ENCODE measurements around the gene GPR55. TPM values are rescaled to one million over a fixed set of nuclear protein-coding genes. Genes with fewer than 3 reads are reported as not detected.

GPR55 gene
- total and polyA plus RNA-seq, 10 donors, result 0.86 to 6.8 (median 3.1) TPM

DNA sequence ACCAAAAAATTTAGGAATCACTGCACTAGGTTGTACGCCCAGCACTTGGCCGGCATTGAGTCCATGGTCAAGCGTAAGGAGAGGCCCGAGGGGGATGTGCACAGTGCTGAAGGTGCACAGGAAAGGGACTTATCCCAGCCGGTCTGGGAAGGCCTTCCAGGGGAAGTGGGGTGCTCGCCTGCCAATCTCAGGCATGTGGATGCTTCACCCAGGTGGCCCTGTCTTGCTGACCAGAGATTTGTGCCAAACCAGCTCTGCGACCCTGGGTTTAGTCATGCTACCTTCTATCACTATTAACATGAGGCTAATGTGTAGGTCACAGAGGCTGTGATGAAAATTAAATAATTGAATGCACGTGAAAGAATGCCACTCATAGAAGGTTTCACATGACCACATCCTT is 62.0 kb downstream of the GPR55 start:
- Histone ChIP-seq H3K4me3 (no peak overlapping the region), H3K27ac (no peak overlapping the region), H3K27me3 (replicated peaks in 1 of 7) (peaks cover 0 to 81% (median 13%) of the 10 kb centered on the region in 7 donors), H3K36me3 (no peaks in the 10 kb centered on the region), H3K9me3 (no peaks in the 10 kb centered on the region), H3K4me1 (peaks cover 24 to 57% (median 41%) of the 10 kb centered on the region in 6 donors)
- TF ChIP-seq, protein P1, sequence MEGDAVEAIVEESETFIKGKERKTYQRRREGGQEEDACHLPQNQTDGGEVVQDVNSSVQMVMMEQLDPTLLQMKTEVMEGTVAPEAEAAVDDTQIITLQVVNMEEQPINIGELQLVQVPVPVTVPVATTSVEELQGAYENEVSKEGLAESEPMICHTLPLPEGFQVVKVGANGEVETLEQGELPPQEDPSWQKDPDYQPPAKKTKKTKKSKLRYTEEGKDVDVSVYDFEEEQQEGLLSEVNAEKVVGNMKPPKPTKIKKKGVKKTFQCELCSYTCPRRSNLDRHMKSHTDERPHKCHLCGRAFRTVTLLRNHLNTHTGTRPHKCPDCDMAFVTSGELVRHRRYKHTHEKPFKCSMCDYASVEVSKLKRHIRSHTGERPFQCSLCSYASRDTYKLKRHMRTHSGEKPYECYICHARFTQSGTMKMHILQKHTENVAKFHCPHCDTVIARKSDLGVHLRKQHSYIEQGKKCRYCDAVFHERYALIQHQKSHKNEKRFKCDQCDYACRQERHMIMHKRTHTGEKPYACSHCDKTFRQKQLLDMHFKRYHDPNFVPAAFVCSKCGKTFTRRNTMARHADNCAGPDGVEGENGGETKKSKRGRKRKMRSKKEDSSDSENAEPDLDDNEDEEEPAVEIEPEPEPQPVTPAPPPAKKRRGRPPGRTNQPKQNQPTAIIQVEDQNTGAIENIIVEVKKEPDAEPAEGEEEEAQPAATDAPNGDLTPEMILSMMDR (IDR thresholded peaks at IDR 0.05 in 8 of 11, conservative IDR thresholded peaks at IDR 0.05 in 3 of 11), result no peak
- no peak for DNase-seq
- intact Hi-C loops (cut with DNase I; ENCODE audit: low total_unique reads), result no loop called here
- WGBS, 5 donors, result 66 to 83% (median 74%) methylated on average over 7 to 8 of the region's 8 CpGs

DNA sequence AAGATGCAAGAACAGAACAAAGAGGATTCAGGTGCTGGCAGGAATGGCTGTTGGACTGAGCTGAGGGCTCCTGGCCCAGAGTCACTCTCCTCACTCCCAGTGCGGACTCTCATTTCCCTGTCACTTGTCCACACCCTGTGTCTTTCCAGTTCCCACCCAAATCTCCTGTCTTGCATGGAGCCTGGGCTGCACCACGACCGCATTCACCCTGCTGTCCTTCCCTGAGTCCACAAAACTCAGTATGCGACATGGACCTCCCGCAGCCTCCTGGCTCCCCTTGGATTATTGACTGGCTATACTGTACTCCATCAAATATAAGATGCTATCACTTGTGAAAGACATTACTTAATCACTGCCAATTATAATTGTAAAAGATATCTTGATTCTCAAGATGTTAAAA is 62.8 kb downstream of the GPR55 start:
- Histone ChIP-seq H3K36me3 (no peaks in the 10 kb centered on the region), H3K27me3 (replicated peaks in 1 of 7) (peaks cover 0 to 88% (median 13%) of the 10 kb centered on the region in 7 donors), H3K9me3 (no peaks in the 10 kb centered on the region), H3K4me1 (peaks cover 20 to 49% (median 33%) of the 10 kb centered on the region in 6 donors), H3K27ac (no peak overlapping the region), H3K4me3 (no peak overlapping the region)
- 86 to 97% (median 94%) methylated on average over 5 of the region's 5 CpGs for WGBS, 5 donors
- no peak for DNase-seq
- TF ChIP-seq POLR2A (IDR thresholded peaks at IDR 0.05) (no peak), POLR2AphosphoS5 (IDR thresholded peaks at IDR 0.05) (no peak)
- TF ChIP-seq, protein P1 (IDR thresholded peaks at IDR 0.05 in 8 of 11, conservative IDR thresholded peaks at IDR 0.05 in 3 of 11), result no peak
- intact Hi-C loops (cut with DNase I; ENCODE audit: low total_unique reads), result no loop called here

DNA sequence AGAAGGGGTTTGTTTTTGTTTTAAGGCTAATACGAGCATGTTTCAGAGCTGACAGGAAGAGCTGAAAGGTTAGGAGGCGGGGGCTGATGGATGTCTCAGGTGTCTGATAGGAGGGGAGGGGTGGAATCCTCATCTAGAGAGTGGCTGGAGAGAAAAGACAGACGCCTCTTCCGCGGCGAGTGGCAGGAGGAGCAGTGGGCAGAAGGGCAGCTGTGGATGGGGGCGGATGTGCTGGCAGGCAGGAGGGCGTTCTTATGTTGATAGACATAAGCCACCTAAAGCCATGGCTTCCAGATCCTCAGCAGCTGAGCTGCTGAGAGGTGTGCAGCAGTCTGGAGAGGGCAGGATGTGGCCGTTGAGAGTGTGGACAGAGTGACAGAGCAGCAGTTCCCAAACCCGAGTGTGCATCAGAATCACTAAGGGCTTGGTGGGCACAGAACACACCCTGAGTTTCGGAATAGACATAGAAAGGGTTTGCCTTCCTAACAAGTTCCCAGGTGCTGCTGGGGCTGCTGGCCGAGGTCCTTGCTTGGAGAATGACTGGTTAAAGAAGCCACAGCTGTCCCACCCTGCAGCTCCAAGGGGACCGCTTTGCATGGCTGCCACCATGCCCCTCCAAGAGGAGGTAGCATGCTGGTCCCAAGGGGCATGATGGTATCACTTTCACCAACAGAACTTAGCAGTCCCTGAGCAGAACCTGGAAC is 63.3 kb downstream of the GPR55 start:
- no peaks in the 10 kb centered on the region for H3K9me3 ChIP-seq
- H3K27me3 ChIP-seq (replicated peaks in 1 of 7), result peaks cover 0 to 94% (median 13%) of the 10 kb centered on the region in 7 donors
- no peak overlapping the region for H3K4me3 ChIP-seq
- intact Hi-C loops (cut with DNase I; ENCODE audit: low total_unique reads), result no loop called here
- H3K27ac ChIP-seq, result no peak overlapping the region
- no peak for DNase-seq
- H3K4me1 ChIP-seq, result peaks cover 14 to 43% (median 27%) of the 10 kb centered on the region in 6 donors
- TF ChIP-seq POLR2A (IDR thresholded peaks at IDR 0.05), result no peak
- TF ChIP-seq, protein P1 (IDR thresholded peaks at IDR 0.05 in 8 of 11, conservative IDR thresholded peaks at IDR 0.05 in 3 of 11), result no peak
- no peak for TF ChIP-seq POLR2AphosphoS5 (IDR thresholded peaks at IDR 0.05)
- WGBS, 5 donors, result 48 to 59% (median 53%) methylated on average over 12 to 13 of the region's 13 CpGs
- H3K36me3 ChIP-seq, result no peaks in the 10 kb centered on the region

Other genes with a start within 250 kb of the GPR55 start
- 100 to 1,000 TPM in 3 of 7 donors, 10 to 100 TPM in 4; 74.8 to 120 (median 85.1) TPM for gene CAB39, start 212.4 kb downstream of the GPR55 start, total RNA-seq
- gene CAB39, start 212.4 kb downstream of the GPR55 start, polyA plus RNA-seq, result 10 to 100 TPM; 24.4 to 42.0 (median 29.8) TPM
- 100 to 1,000 TPM in 2 of 7 donors, 10 to 100 TPM in 5; 58.5 to 150 (median 87.6) TPM for gene ITM2C, start 60.3 kb downstream of the GPR55 start, total RNA-seq
- gene ITM2C, start 60.3 kb downstream of the GPR55 start, polyA plus RNA-seq, result 100 to 1,000 TPM in 2 of 3 donors, 10 to 100 TPM in 1; 97.5 to 148 (median 108) TPM
- not detected for gene SPATA3, start 70.9 kb upstream of the GPR55 start, total RNA-seq
- not detected for gene SPATA3, start 70.9 kb upstream of the GPR55 start, polyA plus RNA-seq
- gene C2orf72, start 112.3 kb upstream of the GPR55 start, total RNA-seq, result not detected
- gene C2orf72, start 112.3 kb upstream of the GPR55 start, polyA plus RNA-seq, result not detected
- 10 to 100 TPM; 51.1 to 81.2 (median 61.2) TPM for gene PSMD1, start 131.6 kb upstream of the GPR55 start, total RNA-seq
- 10 to 100 TPM; 21.2 to 37.3 (median 34.5) TPM for gene PSMD1, start 131.6 kb upstream of the GPR55 start, polyA plus RNA-seq
- 1 to 10 TPM in 1 of 7 donors, under 1 TPM in 5, not detected in 1; 0.14 to 1.3 (median 0.54) TPM for gene HTR2B, start 199.8 kb upstream of the GPR55 start, total RNA-seq
- under 1 TPM; 0.37 to 0.67 (median 0.41) TPM for gene HTR2B, start 199.8 kb upstream of the GPR55 start, polyA plus RNA-seq